NCI-H146 treated with DMSO at 0.1 percent for 48 hours (cell line): ENCODE measurements around the gene HPSE2.

Source experiments
- DNase-seq: peaks from one replicate; lab custom pipeline; 2025; ENCODE audit not compliant: unreplicated experiment; lab: John Stamatoyannopoulos, UW

Gene HPSE2

GRCh38 chr10:98445200-98445812 is 790.3 kb downstream of the HPSE2 start:
- no peak for DNase-seq

- DNase-seq: no peak
Observed at GRCh38 chr10:98444314-98445006, 791.2 kb downstream of the HPSE2 start.

- no peak for DNase-seq
Observed at GRCh38 chr10:98438715-98439114, 796.9 kb downstream of the HPSE2 start.

- DNase-seq: no peak
Observed at GRCh38 chr10:98436704-98437103, 798.9 kb downstream of the HPSE2 start.

GRCh38 chr10:98435178-98435577 is 800.5 kb downstream of the HPSE2 start:
- no peak for DNase-seq

GRCh38 chr10:98433881-98434732 is 801.5 kb downstream of the HPSE2 start:
- DNase-seq: no peak

- DNase-seq: no peak
Observed at GRCh38 chr10:98433371-98433770, 802.3 kb downstream of the HPSE2 start.

- DNase-seq: no peak
Observed at GRCh38 chr10:98432330-98432729, 803.3 kb downstream of the HPSE2 start.

- no peak for DNase-seq
Observed at GRCh38 chr10:98431016-98431415, 804.6 kb downstream of the HPSE2 start.

- no peak for DNase-seq
Observed at GRCh38 chr10:98430427-98430826, 805.2 kb downstream of the HPSE2 start.

GRCh38 chr10:98429320-98430072 is 806.2 kb downstream of the HPSE2 start:
- DNase-seq: no peak

GRCh38 chr10:98427011-98427515 is 808.6 kb downstream of the HPSE2 start:
- no peak for DNase-seq

- DNase-seq: no peak
Observed at GRCh38 chr10:98425511-98426352, 809.9 kb downstream of the HPSE2 start.

GRCh38 chr10:98424295-98425254 is 811.1 kb downstream of the HPSE2 start:
- no peak for DNase-seq

GRCh38 chr10:98423691-98424120 is 811.9 kb downstream of the HPSE2 start:
- peak; percentile 56 for DNase-seq

- no peak for DNase-seq
Observed at GRCh38 chr10:98422182-98422581, 813.5 kb downstream of the HPSE2 start.

- DNase-seq: no peak
Observed at GRCh38 chr10:98420786-98421185, 814.9 kb downstream of the HPSE2 start.

- DNase-seq: no peak
Observed at GRCh38 chr10:98419469-98420261, 816.0 kb downstream of the HPSE2 start.
